ENCODE results near the gene RCOR1.

The RCOR1 gene

DNA sequence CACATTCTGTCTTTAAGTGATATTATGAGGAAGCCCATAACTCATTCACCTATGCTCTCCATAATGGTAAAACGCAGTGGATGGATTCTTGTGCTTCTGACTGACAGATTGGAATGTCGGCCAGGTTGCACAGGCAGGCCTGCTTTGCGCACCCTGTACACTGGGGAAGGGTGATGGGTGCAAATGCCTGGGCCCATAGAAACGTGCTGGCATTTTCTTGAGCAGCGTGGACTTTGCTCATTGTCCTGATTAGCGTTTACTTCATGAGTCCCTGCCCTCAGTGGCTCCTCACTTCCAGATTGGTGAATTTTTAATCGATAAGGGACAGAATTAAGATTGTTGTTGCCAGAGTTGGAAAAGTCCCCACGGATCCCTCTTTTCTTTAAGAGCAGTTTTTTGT is 103.9 kb downstream of the RCOR1 start:
- no peak overlapping the region for H3K4me2 ChIP-seq (ENCODE audit: low read length)
- H3K4ac ChIP-seq (ENCODE audit: low read depth, low read length), result no peak overlapping the region
- H3K56ac ChIP-seq (ENCODE audit: low read length), result peak overlapping the region; percentile 62
- no peak overlapping the region for H2BK120ac ChIP-seq (ENCODE audit: low read depth, low read length)
- H2AK5ac ChIP-seq (ENCODE audit: low read length), result no peak overlapping the region
- H3K18ac ChIP-seq (ENCODE audit: low read length), result no peak overlapping the region
- WGBS (ENCODE audit: extremely low coverage, insufficient coverage, low lambda C conversion rate), result no CpG with 5 or more reads among the region's 8 CpGs
- H3K23ac ChIP-seq (ENCODE audit: low read length), result no peak overlapping the region
- no peak for DNase-seq
- peaks cover 9% of the 10 kb centered on the region for H3K4me1 ChIP-seq (ENCODE audit: control insufficient read depth, low read depth, low read length)
- no peak overlapping the region for H3K27ac ChIP-seq (ENCODE audit: low read depth, low read length)
- H3K27me3 ChIP-seq (ENCODE audit: insufficient read depth, low read length, poor library complexity), result no peaks in the 10 kb centered on the region
- peaks cover 22% of the 10 kb centered on the region for H3K79me1 ChIP-seq (ENCODE audit: low read length)
- H3K9ac ChIP-seq (ENCODE audit: low read length), result no peak overlapping the region
- H4K5ac ChIP-seq (ENCODE audit: low read length), result no peak overlapping the region
- no peak overlapping the region for H2BK15ac ChIP-seq (replicated peaks; ENCODE audit: low read depth)
- H2BK5ac ChIP-seq (ENCODE audit: low read length), result no peak overlapping the region
- H4K8ac ChIP-seq (ENCODE audit: low read depth, low read length), result no peak overlapping the region
- H3K36me3 ChIP-seq (ENCODE audit: control insufficient read depth, insufficient read depth, low read length), result no peaks in the 10 kb centered on the region
- peaks cover 26% of the 10 kb centered on the region for H3K79me2 ChIP-seq (ENCODE audit: control insufficient read depth, insufficient read depth, low read length)
- H3K4me3 ChIP-seq (ENCODE audit: low read length), result no peak overlapping the region

DNA sequence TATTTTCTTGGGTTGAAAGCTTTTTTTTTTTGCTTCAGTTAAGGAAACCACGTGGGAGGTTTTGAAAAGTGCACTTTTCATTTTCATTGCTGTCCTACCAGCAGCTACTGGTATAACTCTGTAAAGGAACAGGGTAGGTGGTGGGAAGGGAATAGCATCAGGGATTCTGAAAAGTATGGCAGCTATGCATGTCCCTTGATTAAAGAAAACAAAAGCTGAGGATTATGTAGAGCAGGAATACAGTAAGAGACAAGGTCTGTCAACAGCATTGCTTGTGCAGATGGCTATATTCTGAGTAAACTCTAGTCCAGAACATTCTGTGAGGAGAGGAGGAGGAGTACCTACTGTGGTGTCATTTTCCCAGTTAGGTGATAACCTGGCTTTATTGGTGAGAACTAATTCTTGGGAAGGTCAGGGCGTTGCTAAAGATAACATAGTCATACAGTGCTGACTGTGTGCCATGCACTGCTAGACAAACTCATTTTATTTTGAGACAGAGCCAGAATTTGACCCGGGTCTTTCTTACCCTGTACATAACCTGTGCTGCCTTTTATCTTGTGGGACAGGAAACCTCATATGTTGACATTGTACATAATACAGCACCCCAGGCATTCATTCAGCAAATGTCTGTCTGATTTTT is 104.5 kb downstream of the RCOR1 start:
- no peak overlapping the region for H2BK15ac ChIP-seq (replicated peaks; ENCODE audit: low read depth)
- H2AK5ac ChIP-seq (ENCODE audit: low read length), result no peak overlapping the region
- DNase-seq, result no peak
- H3K56ac ChIP-seq (ENCODE audit: low read length), result peak overlapping the region; percentile 30
- WGBS (ENCODE audit: extremely low coverage, insufficient coverage, low lambda C conversion rate), result no CpG with 5 or more reads among the region's 3 CpGs
- H3K23ac ChIP-seq (ENCODE audit: low read length), result no peak overlapping the region
- no peak overlapping the region for H4K8ac ChIP-seq (ENCODE audit: low read depth, low read length)
- no peak overlapping the region for H3K4me2 ChIP-seq (ENCODE audit: low read length)
- no peak overlapping the region for H2BK5ac ChIP-seq (ENCODE audit: low read length)
- H3K79me1 ChIP-seq (ENCODE audit: low read length), result peaks cover 20% of the 10 kb centered on the region
- H3K27me3 ChIP-seq (ENCODE audit: insufficient read depth, low read length, poor library complexity), result no peaks in the 10 kb centered on the region
- no peaks in the 10 kb centered on the region for H3K36me3 ChIP-seq (ENCODE audit: control insufficient read depth, insufficient read depth, low read length)
- no peak overlapping the region for H4K5ac ChIP-seq (ENCODE audit: low read length)
- H3K4me3 ChIP-seq (ENCODE audit: low read length), result no peak overlapping the region
- H3K79me2 ChIP-seq (ENCODE audit: control insufficient read depth, insufficient read depth, low read length), result peaks cover 26% of the 10 kb centered on the region
- H2BK120ac ChIP-seq (ENCODE audit: low read depth, low read length), result no peak overlapping the region
- no peak overlapping the region for H3K27ac ChIP-seq (ENCODE audit: low read depth, low read length)
- peak overlapping the region; percentile 40 for H3K18ac ChIP-seq (ENCODE audit: low read length)
- H3K4ac ChIP-seq (ENCODE audit: low read depth, low read length), result no peak overlapping the region
- H3K4me1 ChIP-seq (ENCODE audit: control insufficient read depth, low read depth, low read length), result peaks cover 9% of the 10 kb centered on the region
- H3K9ac ChIP-seq (ENCODE audit: low read length), result peak overlapping the region; percentile 12

- H3K18ac ChIP-seq (ENCODE audit: low read length), result no peak overlapping the region
- no peaks in the 10 kb centered on the region for H3K27me3 ChIP-seq (ENCODE audit: insufficient read depth, low read length, poor library complexity)
- no peak overlapping the region for H2BK15ac ChIP-seq (replicated peaks; ENCODE audit: low read depth)
- peaks cover 26% of the 10 kb centered on the region for H3K79me2 ChIP-seq (ENCODE audit: control insufficient read depth, insufficient read depth, low read length)
- no peak overlapping the region for H4K5ac ChIP-seq (ENCODE audit: low read length)
- H3K79me1 ChIP-seq (ENCODE audit: low read length), result peaks cover 20% of the 10 kb centered on the region
- WGBS (ENCODE audit: extremely low coverage, insufficient coverage, low lambda C conversion rate), result no CpG with 5 or more reads among the region's 6 CpGs
- DNase-seq, result no peak
- no peak overlapping the region for H2BK120ac ChIP-seq (ENCODE audit: low read depth, low read length)
- H3K9ac ChIP-seq (ENCODE audit: low read length), result no peak overlapping the region
- no peak overlapping the region for H3K56ac ChIP-seq (ENCODE audit: low read length)
- H3K36me3 ChIP-seq (ENCODE audit: control insufficient read depth, insufficient read depth, low read length), result no peaks in the 10 kb centered on the region
- H2AK5ac ChIP-seq (ENCODE audit: low read length), result no peak overlapping the region
- H3K4me3 ChIP-seq (ENCODE audit: low read length), result no peak overlapping the region
- no peak overlapping the region for H2BK5ac ChIP-seq (ENCODE audit: low read length)
- peaks cover 9% of the 10 kb centered on the region for H3K4me1 ChIP-seq (ENCODE audit: control insufficient read depth, low read depth, low read length)
- H4K8ac ChIP-seq (ENCODE audit: low read depth, low read length), result no peak overlapping the region
- H3K4me2 ChIP-seq (ENCODE audit: low read length), result no peak overlapping the region
- H3K4ac ChIP-seq (ENCODE audit: low read depth, low read length), result no peak overlapping the region
- no peak overlapping the region for H3K23ac ChIP-seq (ENCODE audit: low read length)
- no peak overlapping the region for H3K27ac ChIP-seq (ENCODE audit: low read depth, low read length)
Measured at GRCh38 chr14:102697501-102697900, 105.1 kb downstream of the RCOR1 start.

GRCh38 chr14:102699416-102700110 is 107.1 kb downstream of the RCOR1 start:
- H3K23ac ChIP-seq (ENCODE audit: low read length), result no peak overlapping the region
- H3K27me3 ChIP-seq (ENCODE audit: insufficient read depth, low read length, poor library complexity), result no peaks in the 10 kb centered on the region
- H3K18ac ChIP-seq (ENCODE audit: low read length), result no peak overlapping the region
- no peaks in the 10 kb centered on the region for H3K36me3 ChIP-seq (ENCODE audit: control insufficient read depth, insufficient read depth, low read length)
- no peak for DNase-seq
- no peak overlapping the region for H4K8ac ChIP-seq (ENCODE audit: low read depth, low read length)
- no peak overlapping the region for H3K4me3 ChIP-seq (ENCODE audit: low read length)
- peaks cover 20% of the 10 kb centered on the region for H3K79me1 ChIP-seq (ENCODE audit: low read length)
- H3K79me2 ChIP-seq (ENCODE audit: control insufficient read depth, insufficient read depth, low read length), result peaks cover 26% of the 10 kb centered on the region
- H2AK5ac ChIP-seq (ENCODE audit: low read length), result no peak overlapping the region
- H3K9ac ChIP-seq (ENCODE audit: low read length), result no peak overlapping the region
- no peak overlapping the region for H4K5ac ChIP-seq (ENCODE audit: low read length)
- peaks cover 9% of the 10 kb centered on the region for H3K4me1 ChIP-seq (ENCODE audit: control insufficient read depth, low read depth, low read length)
- H2BK5ac ChIP-seq (ENCODE audit: low read length), result no peak overlapping the region
- H2BK15ac ChIP-seq (replicated peaks; ENCODE audit: low read depth), result no peak overlapping the region
- no peak overlapping the region for H3K4me2 ChIP-seq (ENCODE audit: low read length)
- H3K56ac ChIP-seq (ENCODE audit: low read length), result no peak overlapping the region
- no CpG with 5 or more reads among the region's 2 CpGs for WGBS (ENCODE audit: extremely low coverage, insufficient coverage, low lambda C conversion rate)
- H2BK120ac ChIP-seq (ENCODE audit: low read depth, low read length), result no peak overlapping the region
- no peak overlapping the region for H3K4ac ChIP-seq (ENCODE audit: low read depth, low read length)
- no peak overlapping the region for H3K27ac ChIP-seq (ENCODE audit: low read depth, low read length)

DNA sequence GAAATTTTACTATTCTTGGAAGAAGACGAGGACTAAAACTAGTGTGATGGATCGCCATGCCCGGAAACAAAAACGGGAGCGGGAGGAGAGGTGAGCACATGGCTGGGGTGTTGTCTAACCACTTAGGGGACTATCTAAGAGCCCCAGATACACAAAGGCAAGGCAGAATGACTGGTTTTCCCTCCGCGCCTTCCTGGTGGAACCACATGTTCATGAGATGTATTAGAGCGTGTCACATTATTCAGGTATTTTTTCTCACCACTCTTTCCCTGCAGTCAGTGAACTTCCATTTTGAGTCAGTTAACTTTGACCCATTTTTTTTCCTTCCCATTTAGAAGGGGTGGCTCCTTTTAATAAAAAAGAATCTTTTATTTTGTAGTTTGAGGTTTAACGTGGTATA is 116.0 kb downstream of the RCOR1 start:
- Histone ChIP-seq H4K8ac (ENCODE audit: low read depth, low read length) (no peak overlapping the region), H3K56ac (ENCODE audit: low read length) (no peak overlapping the region), H3K4me2 (ENCODE audit: low read length) (no peak overlapping the region), H3K79me1 (ENCODE audit: low read length) (no peaks in the 10 kb centered on the region), H3K79me2 (ENCODE audit: control insufficient read depth, insufficient read depth, low read length) (no peaks in the 10 kb centered on the region), H2BK15ac (replicated peaks; ENCODE audit: low read depth) (no peak overlapping the region), H3K4ac (ENCODE audit: low read depth, low read length) (no peak overlapping the region), H3K27ac (ENCODE audit: low read depth, low read length) (no peak overlapping the region), H2BK5ac (ENCODE audit: low read length) (no peak overlapping the region), H3K23ac (ENCODE audit: low read length) (no peak overlapping the region), H4K5ac (ENCODE audit: low read length) (no peak overlapping the region), H3K4me3 (ENCODE audit: low read length) (no peak overlapping the region), H3K4me1 (ENCODE audit: control insufficient read depth, low read depth, low read length) (no peaks in the 10 kb centered on the region), H2BK120ac (ENCODE audit: low read depth, low read length) (no peak overlapping the region), H3K18ac (ENCODE audit: low read length) (no peak overlapping the region), H3K27me3 (ENCODE audit: insufficient read depth, low read length, poor library complexity) (no peaks in the 10 kb centered on the region), H3K9ac (ENCODE audit: low read length) (no peak overlapping the region), H2AK5ac (ENCODE audit: low read length) (no peak overlapping the region), H3K36me3 (ENCODE audit: control insufficient read depth, insufficient read depth, low read length) (peaks cover 2% of the 10 kb centered on the region)
- 100% methylated on average over 1 of the region's 9 CpGs for WGBS (ENCODE audit: extremely low coverage, insufficient coverage, low lambda C conversion rate)
- no peak for DNase-seq

Data from mesendoderm (in vitro differentiated cells).